Measurements from ENCODE around the gene PKP3.

PKP3 gene

GRCh38 chr11:441418-442274 lies 47.6 kb downstream of the PKP3 start, which contains the start of gene ANO9:
Gene ANO9 (minus strand): TSS chr11:442011. CDS start chr11:441926, 85 bp downstream.
- H3K27ac ChIP-seq (ENCODE audit: low read length) = no peak within 1 kb of the TSS
- no peaks in the 10 kb centered on the region for H3K79me2 ChIP-seq (ENCODE audit: insufficient read depth, low read length)
- no peaks in the 10 kb centered on the region for H4K20me1 ChIP-seq (ENCODE audit: insufficient read depth, low read length)
- no peaks in the 10 kb centered on the region for H3K36me3 ChIP-seq (ENCODE audit: insufficient read depth, low read length)
- DNase-seq (no peak), ATAC-seq (ENCODE audit: insufficient read depth, low read depth) (no peak)
- H3K4me3 ChIP-seq (ENCODE audit: low read depth in 1 of 2, low read length in 2 of 2) = no peak within 1 kb of the TSS
- H3K4me1 ChIP-seq (ENCODE audit: insufficient read depth, low read length) = no peaks in the 10 kb centered on the region
- H3K27me3 ChIP-seq (ENCODE audit: insufficient read depth, low read length, poor library complexity) = no peaks in the 10 kb centered on the region
- no peak within 1 kb of the TSS for H2AFZ ChIP-seq (ENCODE audit: low read depth, low read length)
- H3K4me2 ChIP-seq (ENCODE audit: insufficient read depth, low read length) = no peak within 1 kb of the TSS
- TF ChIP-seq CTCF (IDR thresholded peaks at IDR 0.05; ENCODE audit: borderline replicate concordance, extremely low read depth, low read length, poor library complexity, severe bottlenecking) = no peak
- TF ChIP-seq EZH2 (IDR thresholded peaks at IDR 0.05; ENCODE audit: borderline replicate concordance, low read depth, low read length, severe bottlenecking) = no peak
- no peaks in the 10 kb centered on the region for H3K9me3 ChIP-seq (ENCODE audit: insufficient read depth, low read length, severe bottlenecking)
- no peak within 1 kb of the TSS for H3K9ac ChIP-seq (ENCODE audit: low read depth, low read length)

GRCh38 chr11:442611-443081 lies 48.6 kb downstream of the PKP3 start:
- Histone ChIP-seq H3K36me3 (ENCODE audit: insufficient read depth, low read length) (no peaks in the 10 kb centered on the region), H3K9me3 (ENCODE audit: insufficient read depth, low read length, severe bottlenecking) (no peaks in the 10 kb centered on the region), H3K27ac (ENCODE audit: low read length) (no peak overlapping the region), H2AFZ (ENCODE audit: low read depth, low read length) (no peak overlapping the region), H3K4me3 (ENCODE audit: low read depth in 1 of 2, low read length in 2 of 2) (no peak overlapping the region), H3K79me2 (ENCODE audit: insufficient read depth, low read length) (no peaks in the 10 kb centered on the region), H3K27me3 (ENCODE audit: insufficient read depth, low read length, poor library complexity) (no peaks in the 10 kb centered on the region), H3K4me2 (ENCODE audit: insufficient read depth, low read length) (no peak overlapping the region), H4K20me1 (ENCODE audit: insufficient read depth, low read length) (no peaks in the 10 kb centered on the region), H3K9ac (ENCODE audit: low read depth, low read length) (no peak overlapping the region), H3K4me1 (ENCODE audit: insufficient read depth, low read length) (peaks cover 3% of the 10 kb centered on the region)
- no peak for DNase-seq
- TF ChIP-seq EZH2 (IDR thresholded peaks at IDR 0.05; ENCODE audit: borderline replicate concordance, low read depth, low read length, severe bottlenecking) = no peak
- no peak for TF ChIP-seq CTCF (IDR thresholded peaks at IDR 0.05; ENCODE audit: borderline replicate concordance, extremely low read depth, low read length, poor library complexity, severe bottlenecking)
- ATAC-seq (ENCODE audit: insufficient read depth, low read depth) = no peak

GRCh38 chr11:443542-444199 lies 49.7 kb downstream of the PKP3 start:
- TF ChIP-seq EZH2 (IDR thresholded peaks at IDR 0.05; ENCODE audit: borderline replicate concordance, low read depth, low read length, severe bottlenecking) (no peak), CTCF (IDR thresholded peaks at IDR 0.05; ENCODE audit: borderline replicate concordance, extremely low read depth, low read length, poor library complexity, severe bottlenecking) (no peak)
- Histone ChIP-seq H3K9ac (ENCODE audit: low read depth, low read length) (no peak overlapping the region), H2AFZ (ENCODE audit: low read depth, low read length) (no peak overlapping the region), H3K9me3 (ENCODE audit: insufficient read depth, low read length, severe bottlenecking) (no peaks in the 10 kb centered on the region), H3K27me3 (ENCODE audit: insufficient read depth, low read length, poor library complexity) (no peaks in the 10 kb centered on the region), H3K4me1 (ENCODE audit: insufficient read depth, low read length) (peaks cover 11% of the 10 kb centered on the region), H3K4me2 (ENCODE audit: insufficient read depth, low read length) (no peak overlapping the region), H3K36me3 (ENCODE audit: insufficient read depth, low read length) (no peaks in the 10 kb centered on the region), H3K27ac (ENCODE audit: low read length) (no peak overlapping the region), H4K20me1 (ENCODE audit: insufficient read depth, low read length) (no peaks in the 10 kb centered on the region), H3K4me3 (ENCODE audit: low read depth in 1 of 2, low read length in 2 of 2) (no peak overlapping the region), H3K79me2 (ENCODE audit: insufficient read depth, low read length) (peaks cover 6% of the 10 kb centered on the region)
- DNase-seq (no peak), ATAC-seq (ENCODE audit: insufficient read depth, low read depth) (no peak)

Data from DND-41 (cell line).